ENCODE results near the gene AFF3. TPM values are rescaled to one million over a fixed set of nuclear protein-coding genes. Genes with fewer than 3 reads are reported as not detected.

AFF3 gene
- total RNA-seq, 1 experiment from 2014 or later, result 0.22 TPM

GRCh38 chr2:99936065-99936464, 206.3 kb downstream of the AFF3 start:
- H3K56ac ChIP-seq (ENCODE audit: insufficient read length, low read depth, low read length), result no peak overlapping the region
- H3K36me3 Mint-ChIP-seq (ENCODE audit: insufficient read depth in 1 of 3, low read depth in 3 of 3), result no peaks in the 10 kb centered on the region
- no peak overlapping the region for H2AK5ac ChIP-seq (ENCODE audit: insufficient read length, low read length)
- peaks cover 5% of the 10 kb centered on the region for H3K27me3 Mint-ChIP-seq (ENCODE audit: low read depth)
- no peaks in the 10 kb centered on the region for H3K79me2 ChIP-seq (ENCODE audit: insufficient read depth, low read length)
- no peak for TF ChIP-seq CTCF (conservative IDR thresholded peaks at IDR 0.05)
- no peak overlapping the region for H4K5ac ChIP-seq (ENCODE audit: insufficient read length, low read depth, low read length)
- no peak overlapping the region for H3K27ac Mint-ChIP-seq
- no peak overlapping the region for H2BK120ac ChIP-seq (ENCODE audit: low read depth, low read length, poor library complexity, severe bottlenecking)
- no peaks in the 10 kb centered on the region for H3K79me1 ChIP-seq (ENCODE audit: insufficient read depth, low read depth, low read length, poor library complexity, severe bottlenecking)
- no peak overlapping the region for H3K14ac ChIP-seq (ENCODE audit: insufficient read depth, low read length)
- H3K23me2 ChIP-seq (ENCODE audit: insufficient read length, low read depth, low read length, poor library complexity, severe bottlenecking), result no peaks in the 10 kb centered on the region
- no peaks in the 10 kb centered on the region for H3K4me1 ChIP-seq (ENCODE audit: insufficient read depth, low read length)
- no peak overlapping the region for H2BK15ac ChIP-seq (ENCODE audit: low read depth, low read length)
- peaks cover 0 to 6% of the 10 kb centered on the region in 2 experiments; a peak in 1 of 4 replicates for H3K4me1 Mint-ChIP-seq
- no peak overlapping the region for H4K91ac ChIP-seq (ENCODE audit: insufficient read length, low read depth, low read length)
- H3K4me2 ChIP-seq (ENCODE audit: insufficient read depth, insufficient read length, low read length), result no peak overlapping the region
- H2BK5ac ChIP-seq (ENCODE audit: insufficient read length, low read length), result no peak overlapping the region
- no peak overlapping the region for H4K8ac ChIP-seq (replicated peaks; ENCODE audit: insufficient read length, low read depth, low read length)
- H2BK12ac ChIP-seq (ENCODE audit: insufficient read length, low read depth, low read length), result no peak overlapping the region
- H2AFZ ChIP-seq (ENCODE audit: low read length), result no peak overlapping the region
- no CpG with 5 or more reads among the region's 3 CpGs for WGBS (ENCODE audit: extremely low coverage, insufficient read length, low lambda C conversion rate)
- H3K27me3 ChIP-seq (ENCODE audit: insufficient read depth, low read length), result no peaks in the 10 kb centered on the region
- H3K27ac ChIP-seq (ENCODE audit: insufficient read length, low read depth, low read length), result no peak overlapping the region
- H3K23ac ChIP-seq (ENCODE audit: insufficient read length, low read depth, low read length), result no peak overlapping the region
- H3K18ac ChIP-seq (ENCODE audit: insufficient read length, low read depth, low read length), result no peak overlapping the region
- H3K9me3 ChIP-seq (ENCODE audit: control insufficient read depth, low read depth, low read length), result no peaks in the 10 kb centered on the region
- no peak overlapping the region for H3K9ac ChIP-seq (ENCODE audit: extremely low read depth, insufficient read length, low read length)
- no peak overlapping the region for H3K4me3 Mint-ChIP-seq
- H3K4ac ChIP-seq (ENCODE audit: low read depth, low read length), result no peak overlapping the region
- no peak overlapping the region for H3T11ph ChIP-seq (ENCODE audit: low read length)
- no peak for DNase-seq
- no peak overlapping the region for H2BK20ac ChIP-seq (ENCODE audit: low read depth, low read length, poor library complexity, severe bottlenecking)
- H3K9me3 Mint-ChIP-seq, result no peaks in the 10 kb centered on the region
- H4K20me1 ChIP-seq (ENCODE audit: control insufficient read depth, insufficient read depth, insufficient read length), result no peaks in the 10 kb centered on the region
